COLO668 (cell line): ENCODE data around the gene NSG1.

ENCODE experiments used
- DNase-seq: peaks from one replicate; lab custom pipeline; 2025; ENCODE audit not compliant: unreplicated experiment; lab: John Stamatoyannopoulos, UW

Gene NSG1

DNA sequence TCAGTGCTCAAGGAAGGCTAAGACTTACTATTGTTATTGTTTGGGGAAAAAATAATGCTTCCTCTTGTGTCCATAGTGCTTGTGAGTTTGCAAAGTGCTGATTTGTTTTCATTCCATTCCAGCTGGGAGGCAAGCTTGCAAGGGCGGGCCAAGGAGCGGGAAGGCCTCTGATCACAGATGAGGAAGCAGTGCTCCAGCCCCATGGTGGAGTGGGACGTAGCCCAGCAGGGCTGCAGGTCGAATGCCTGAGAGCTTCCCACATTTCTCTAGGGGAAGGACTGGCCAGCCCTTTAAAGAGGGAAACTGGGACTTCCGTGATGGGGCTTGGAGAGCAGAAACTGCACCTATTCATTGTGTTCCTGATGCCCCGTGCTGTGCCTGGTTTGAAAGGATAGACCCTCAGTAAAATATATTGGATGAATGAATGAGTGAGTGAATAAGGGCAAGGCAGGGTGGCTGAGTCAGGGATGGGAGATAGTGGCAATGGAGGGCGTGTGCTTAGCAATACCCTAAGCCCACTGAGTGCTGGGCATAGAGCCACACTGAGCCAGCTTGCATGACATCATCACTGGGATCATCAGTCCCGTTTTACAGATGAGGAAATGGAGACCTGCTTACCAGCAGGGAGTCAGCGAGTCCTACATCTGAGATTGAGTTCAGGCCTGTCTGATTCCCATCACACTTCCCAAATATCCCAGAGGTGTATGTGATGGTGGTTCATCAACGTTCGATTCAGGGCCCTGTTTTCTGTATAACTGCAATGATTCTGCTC, 17.9 kb upstream of the NSG1 start:
- DNase-seq: no peak

GRCh38 chr4:4374388-4375098, 12.4 kb upstream of the NSG1 start:
- no peak for DNase-seq

DNA sequence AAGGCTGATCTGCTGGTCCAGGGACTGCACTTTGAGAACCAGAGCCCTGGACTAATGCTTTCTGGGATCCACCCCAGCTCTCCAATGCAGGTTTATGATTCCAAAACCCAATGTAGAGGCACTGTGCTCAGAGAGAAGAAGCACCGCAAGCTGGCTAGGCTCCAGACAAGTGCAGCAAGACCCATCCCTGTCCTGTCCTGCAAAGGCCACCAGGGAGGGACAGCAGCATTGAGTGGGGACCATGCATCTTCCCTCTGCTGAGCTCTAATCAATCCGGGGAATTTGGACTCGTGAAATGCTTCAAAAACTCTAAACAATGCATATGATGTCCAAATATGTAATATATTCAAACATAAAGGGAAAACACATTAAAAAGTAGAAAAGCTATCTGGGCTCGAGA, 10.8 kb upstream of the NSG1 start:
- DNase-seq: no peak

DNA sequence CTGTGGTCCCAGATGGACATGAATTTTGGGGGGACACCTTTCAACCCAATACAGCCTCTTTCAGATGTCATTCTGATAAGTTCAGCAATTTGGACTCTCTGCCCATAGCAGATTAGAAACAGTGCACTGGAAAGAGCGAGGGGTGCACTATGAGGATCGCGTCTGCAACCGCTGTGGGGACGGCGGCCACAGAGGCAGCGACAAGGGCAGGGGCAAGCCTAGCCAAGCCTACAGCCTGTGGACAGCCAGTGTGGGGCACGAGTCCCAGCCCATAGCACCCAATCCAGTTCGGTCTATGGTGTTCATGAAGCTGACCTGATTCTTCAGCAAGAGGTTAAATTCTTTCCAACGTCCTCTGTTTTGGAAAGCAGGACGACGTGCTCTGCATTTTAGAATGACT, 9.7 kb upstream of the NSG1 start:
- DNase-seq: no peak

GRCh38 chr4:4377732-4378460, 9.0 kb upstream of the NSG1 start:
- DNase-seq: no peak

DNA sequence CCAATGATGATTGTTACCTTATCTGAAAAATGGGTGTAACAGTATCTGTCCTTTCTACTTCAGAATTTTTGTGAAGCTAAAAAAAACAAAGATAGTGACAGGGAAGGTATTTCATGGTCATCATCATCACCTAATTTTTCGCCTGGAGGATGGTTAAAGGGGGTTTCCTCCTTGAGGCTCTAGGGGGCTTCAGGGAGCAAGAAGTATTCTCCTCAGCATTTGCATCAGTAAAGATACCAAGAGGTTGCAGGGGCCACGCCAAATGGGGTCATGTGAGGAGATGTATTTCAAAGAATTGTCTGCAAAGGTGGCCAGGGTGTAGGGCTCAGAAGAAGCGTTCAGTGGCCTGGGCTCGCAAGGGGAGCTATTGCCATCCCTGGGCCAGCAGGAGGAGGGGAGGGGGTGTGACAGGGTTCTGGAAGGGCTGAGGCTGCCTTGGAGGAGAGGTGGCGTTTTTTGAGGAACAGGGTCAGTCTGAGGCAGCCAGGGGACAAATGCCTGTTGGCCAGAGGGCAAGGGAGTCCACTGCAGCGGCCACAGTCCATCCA, 7.3 kb upstream of the NSG1 start:
- DNase-seq: no peak

DNA sequence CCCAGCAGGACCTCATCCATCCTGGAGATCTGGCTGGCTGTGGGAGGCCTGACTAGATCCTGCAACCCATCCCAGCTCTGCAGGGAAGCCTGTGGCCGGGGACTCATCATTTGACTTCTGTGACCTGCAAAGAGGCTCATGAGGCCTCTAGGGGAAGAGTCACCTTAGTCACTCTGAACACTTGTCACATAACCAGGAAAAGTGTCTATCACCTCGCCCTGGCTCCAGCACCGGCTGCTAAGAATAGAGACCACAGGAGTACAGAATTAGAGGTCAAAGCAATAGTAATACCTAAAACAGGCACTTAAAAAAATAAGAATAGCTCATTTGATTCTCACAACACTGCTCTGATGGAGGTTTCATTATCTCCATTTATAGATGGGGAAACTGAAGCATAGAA, 3.8 kb upstream of the NSG1 start:
- DNase-seq: no peak

- peak; percentile 31 for DNase-seq
Observed at GRCh38 chr4:4384837-4385236, 2.1 kb upstream of the NSG1 start.

GRCh38 chr4:4385729-4386295, 1.1 kb upstream of the NSG1 start:
- DNase-seq: no peak

DNA sequence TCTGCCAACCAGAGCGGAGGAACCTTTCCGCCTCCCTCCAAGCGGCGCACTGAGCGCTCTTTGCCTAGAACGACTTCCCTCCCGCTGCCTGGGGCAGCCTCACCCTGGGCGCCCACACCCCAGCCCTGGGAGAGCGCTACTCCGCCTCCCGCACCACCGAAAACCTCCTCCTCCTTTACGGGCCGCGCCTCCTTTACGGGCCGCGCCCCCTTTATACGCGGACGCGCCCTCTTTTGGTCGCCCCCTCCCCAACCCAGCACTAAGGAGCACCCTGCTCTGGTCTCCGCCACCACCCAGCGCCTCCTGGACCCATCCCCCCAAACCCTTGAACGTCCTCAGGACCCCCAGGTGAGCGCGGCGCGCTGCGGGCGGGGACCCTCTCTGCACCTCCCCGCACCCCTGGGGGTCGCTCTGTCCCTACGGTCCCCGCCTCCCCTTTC, 586 bp upstream of the NSG1 start:
- no peak for DNase-seq

- no peak for DNase-seq
Observed at GRCh38 chr4:4387531-4388310, 819 bp downstream of the NSG1 start.

- DNase-seq: no peak
Observed at GRCh38 chr4:4388311-4388790, 1.4 kb downstream of the NSG1 start.

- no peak for DNase-seq
Observed at GRCh38 chr4:4388836-4389575, 2.1 kb downstream of the NSG1 start.

GRCh38 chr4:4390046-4390445, 3.1 kb downstream of the NSG1 start:
- DNase-seq: no peak

DNA sequence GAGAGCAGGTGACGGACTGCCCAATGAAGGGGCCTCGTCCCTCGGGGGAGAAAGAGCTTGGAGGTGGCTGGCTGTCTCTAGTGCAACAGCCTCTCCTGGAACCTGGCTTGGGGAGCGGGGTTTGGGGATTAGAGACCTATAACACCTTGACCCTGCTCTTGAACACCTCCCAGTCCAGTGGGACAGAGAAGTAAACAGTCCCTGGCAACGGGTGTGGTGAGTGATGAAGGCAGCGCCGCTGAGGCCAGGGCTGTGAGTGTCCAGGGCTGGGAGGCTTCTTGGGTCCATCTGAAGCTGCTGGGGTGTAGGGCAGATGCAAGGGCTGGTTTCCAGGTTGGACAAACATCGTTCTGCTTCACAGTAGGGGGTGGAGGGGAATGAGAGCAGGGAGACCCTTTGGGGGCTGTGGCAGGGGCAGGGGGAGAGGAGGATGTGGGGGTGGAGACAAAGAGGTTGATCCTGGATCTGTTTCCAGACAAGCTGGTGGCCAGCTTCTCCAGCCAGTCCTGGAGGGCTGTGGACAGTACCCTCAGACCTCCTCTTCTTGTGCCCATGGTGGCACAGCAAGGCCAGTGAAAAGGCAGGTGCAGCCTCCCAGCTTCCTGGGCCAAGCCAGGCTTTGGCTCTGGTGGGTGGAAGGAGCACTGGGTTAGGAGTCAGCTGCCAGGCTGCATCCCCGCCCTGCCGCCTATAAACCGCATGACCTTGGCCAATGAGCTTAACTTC, 3.8 kb downstream of the NSG1 start:
- no peak for DNase-seq

DNA sequence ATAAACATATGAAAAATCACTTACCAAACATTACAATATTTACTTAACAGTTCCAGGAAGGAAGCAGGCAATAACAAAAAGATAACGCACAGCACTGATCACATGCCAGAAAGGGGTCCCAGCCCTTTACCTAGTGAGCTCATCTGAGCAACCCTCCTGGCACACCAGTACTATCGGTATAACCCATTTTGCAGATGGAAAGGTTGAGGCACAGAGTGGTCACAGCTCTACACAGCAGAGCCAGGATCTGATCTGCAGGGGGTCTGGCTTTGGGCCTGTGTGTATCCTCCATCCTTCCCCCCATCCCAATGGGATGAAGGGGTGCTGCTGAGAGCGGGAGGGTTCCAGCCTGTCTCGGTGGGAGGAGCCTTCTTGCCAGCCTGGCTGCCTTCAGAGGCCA, 5.0 kb downstream of the NSG1 start:
- no peak for DNase-seq

- DNase-seq: no peak
Observed at GRCh38 chr4:4392501-4393183, 5.7 kb downstream of the NSG1 start.

DNA sequence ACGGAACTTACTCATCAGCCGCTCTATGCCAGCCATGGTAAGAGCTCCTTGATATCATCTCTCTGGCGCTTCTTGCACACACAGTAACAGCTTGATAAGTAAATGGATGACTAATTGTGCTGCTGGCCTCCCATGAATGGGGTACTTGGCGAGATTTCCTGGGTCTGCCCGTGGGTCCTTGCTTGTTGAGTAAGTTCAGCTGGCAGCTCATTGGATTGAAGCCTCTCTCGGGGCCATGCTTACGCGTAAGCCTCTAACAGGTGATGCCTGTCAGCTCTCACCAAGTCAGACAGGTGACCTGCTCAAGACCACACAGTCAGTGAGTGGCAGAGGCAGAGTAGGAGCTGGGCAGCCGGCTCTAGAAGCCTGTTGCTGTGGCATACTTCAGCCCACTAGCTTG, 7.7 kb downstream of the NSG1 start:
- DNase-seq: no peak

- DNase-seq: no peak
Observed at GRCh38 chr4:4395371-4395770, 8.5 kb downstream of the NSG1 start.
